NCI-H524 treated with DMSO at 0.1 percent for 48 hours (cell line): Measurements from ENCODE around the gene SLC29A3.
"Not testable (repeated sequence)": the region's sequence is repeated elsewhere in the genome, so short reads cannot be mapped to it uniquely, and the experiment has no call there.

Experiments used
- DNase-seq: peaks from one replicate; lab custom pipeline; 2025; lab: John Stamatoyannopoulos, UW

The SLC29A3 gene

DNA sequence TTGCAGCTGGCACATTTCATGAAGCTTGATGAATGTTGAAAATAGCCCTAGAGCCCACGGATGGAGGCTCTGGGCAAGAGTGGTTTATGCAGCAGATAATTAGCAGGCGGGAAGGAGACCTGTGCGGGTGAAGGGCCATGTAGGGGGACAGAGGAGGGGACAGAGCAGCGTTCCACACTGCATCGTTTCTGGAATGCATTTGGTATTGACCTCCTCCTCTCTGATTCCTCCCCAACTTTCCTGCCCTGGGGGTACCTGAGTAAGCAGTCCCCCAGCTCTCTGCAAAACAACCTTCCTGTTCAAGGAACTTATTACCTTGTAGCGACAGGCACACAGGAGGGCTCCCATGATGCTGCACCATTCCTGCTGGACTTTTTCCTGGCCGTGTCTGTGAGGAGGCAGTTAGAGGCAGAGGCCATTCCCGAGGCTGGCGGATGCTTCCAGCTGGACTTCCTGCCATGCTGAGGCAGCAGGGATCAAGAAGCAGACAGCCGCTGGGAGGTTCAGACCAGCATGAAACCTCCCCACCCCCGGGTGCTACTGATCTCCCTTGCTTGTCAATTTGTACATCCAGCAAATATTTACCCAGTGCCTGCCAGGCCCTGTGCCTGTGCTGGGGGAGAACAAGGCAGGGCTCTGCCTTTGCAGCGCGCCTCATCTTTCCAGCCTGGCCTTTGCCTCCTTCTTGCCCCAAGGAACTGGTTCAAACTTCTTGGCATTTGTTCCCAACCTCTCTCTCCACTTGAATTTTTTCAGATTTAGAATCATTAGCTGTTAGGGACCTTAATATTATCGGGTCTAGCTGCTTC, 28.7 kb downstream of the SLC29A3 start:
- no peak for DNase-seq

GRCh38 chr10:71348850-71349249, 29.8 kb downstream of the SLC29A3 start:
- DNase-seq: no peak

DNA sequence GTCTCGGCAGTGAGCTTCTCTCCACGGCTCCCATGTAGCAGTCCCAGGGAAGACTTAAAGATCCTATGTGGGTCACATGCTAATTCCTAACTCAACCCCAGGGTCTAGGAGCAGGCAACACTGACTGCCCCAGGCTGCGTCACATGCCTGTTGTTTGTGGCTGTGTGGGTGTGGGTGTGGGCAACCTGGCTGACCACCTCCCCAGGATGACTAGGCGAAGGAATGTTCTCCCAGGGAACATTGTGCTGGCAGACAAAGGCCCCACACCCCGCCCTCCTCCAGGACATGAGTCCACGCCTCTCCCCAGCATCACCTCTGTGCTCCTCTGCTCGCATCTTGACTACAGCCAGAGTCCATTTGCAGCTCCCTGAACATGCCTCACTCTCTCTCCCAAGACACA, 30.3 kb downstream of the SLC29A3 start:
- no peak for DNase-seq

GRCh38 chr10:71351087-71351486, 32.0 kb downstream of the SLC29A3 start:
- DNase-seq: no peak

DNA sequence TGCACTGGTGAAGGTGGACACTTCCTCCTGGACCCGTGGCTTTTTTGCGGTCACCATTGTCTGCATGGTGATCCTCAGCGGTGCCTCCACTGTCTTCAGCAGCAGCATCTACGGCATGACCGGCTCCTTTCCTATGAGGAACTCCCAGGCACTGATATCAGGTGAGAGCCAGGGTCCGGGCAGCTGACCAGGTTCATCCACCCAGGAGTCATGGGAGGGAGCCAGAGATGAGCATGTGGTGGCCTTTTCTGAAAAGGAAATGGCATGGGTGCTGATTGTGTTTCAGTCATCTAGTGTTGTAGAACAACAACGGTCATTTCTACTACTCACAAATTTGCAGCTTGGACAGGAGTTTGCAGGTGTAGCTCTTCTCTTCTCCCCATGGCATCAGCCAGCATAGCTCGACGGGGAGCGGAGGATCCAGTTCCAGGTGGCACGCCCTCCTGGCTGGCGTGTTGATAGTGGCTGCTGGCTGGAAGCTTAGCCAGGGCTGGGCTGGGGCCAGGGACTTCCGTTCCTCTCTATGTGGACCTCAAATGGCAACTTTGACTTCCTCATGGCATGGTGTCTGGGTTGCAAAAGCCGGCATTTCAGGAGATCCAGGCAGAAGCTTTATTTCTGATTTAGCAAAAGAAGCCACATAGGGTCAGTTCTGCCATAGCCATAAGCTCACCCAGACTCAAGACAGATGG, 32.7 kb downstream of the SLC29A3 start:
- no peak for DNase-seq

- DNase-seq: no peak
Observed at GRCh38 chr10:71353639-71354038, 34.6 kb downstream of the SLC29A3 start.

GRCh38 chr10:71354776-71355175, 35.7 kb downstream of the SLC29A3 start:
- no peak for DNase-seq

GRCh38 chr10:71355886-71356285, 36.8 kb downstream of the SLC29A3 start:
- DNase-seq: no peak

GRCh38 chr10:71357792-71358265, 38.8 kb downstream of the SLC29A3 start:
- DNase-seq: no peak

- DNase-seq: no peak
Observed at GRCh38 chr10:71358277-71358676, 39.2 kb downstream of the SLC29A3 start.

DNA sequence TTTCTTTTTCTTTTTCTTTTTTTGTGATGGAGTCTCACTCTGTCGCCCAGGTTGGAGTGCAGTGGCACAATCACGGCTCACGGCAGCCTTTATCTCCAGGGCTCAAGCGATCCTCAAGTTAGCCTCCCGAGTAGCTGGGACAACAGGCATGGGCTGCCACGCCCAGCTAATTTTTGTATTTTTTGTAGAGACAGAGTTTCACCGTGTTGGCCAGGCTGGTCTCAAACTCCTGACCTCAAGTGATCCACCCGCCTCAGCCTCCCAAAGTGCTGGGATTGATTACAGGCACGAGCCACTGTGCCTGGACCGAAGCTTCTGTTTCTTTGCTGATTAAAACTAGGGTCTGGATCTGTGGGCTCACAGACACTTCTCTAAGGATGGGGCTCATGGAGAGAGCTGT, 39.8 kb downstream of the SLC29A3 start:
- not testable (repeated sequence) for DNase-seq

DNA sequence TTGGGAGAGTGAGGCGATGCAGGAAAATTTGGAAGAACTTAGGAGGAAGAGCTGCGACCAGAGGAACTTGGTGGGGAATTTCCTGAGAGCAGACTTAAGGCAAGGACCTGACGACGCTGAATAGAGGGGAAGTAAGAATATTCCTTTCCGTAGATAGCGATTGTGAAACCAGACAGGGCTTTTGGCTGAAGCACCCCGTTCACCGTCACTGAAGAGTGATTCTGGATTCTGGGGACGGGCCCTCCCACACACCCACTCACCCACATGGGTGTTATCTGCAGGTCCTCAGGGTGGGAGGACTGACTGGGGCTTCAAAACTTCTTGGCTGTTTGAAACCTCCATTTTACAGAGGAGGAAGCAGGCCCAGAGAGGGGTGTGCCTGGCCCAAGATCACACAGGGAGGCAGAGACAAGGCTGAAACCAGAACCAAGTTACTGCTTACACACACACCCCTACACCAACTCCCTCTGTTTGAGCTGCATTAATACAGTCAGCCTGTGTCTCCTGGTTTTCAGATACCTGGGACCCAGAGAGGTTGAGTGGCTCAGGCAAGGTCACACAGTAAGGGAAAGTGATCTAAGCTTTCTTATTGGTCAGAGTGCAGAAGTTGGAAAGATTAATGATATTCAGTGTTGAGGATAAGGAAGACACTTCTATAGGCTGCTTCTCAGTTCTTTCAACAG, 40.4 kb downstream of the SLC29A3 start:
- DNase-seq: no peak

DNA sequence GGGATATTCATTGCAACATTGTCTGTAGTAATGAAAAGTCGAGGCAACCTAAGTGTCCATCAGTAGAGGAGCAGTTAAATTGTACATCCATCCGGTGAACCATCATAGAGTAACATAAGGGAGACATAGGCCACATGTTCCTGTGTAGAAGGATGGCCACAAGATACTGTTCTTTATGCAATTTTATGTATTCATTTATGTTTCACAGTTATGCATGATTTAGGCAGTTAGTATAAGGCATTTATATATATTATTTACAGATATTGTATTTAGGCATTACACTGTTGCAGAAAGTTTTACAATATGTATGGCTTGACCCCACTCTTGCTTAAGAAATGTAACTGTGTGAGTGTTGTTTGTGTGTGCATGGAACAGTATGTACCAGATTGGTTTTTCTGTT, 41.7 kb downstream of the SLC29A3 start:
- DNase-seq: no peak

GRCh38 chr10:71361581-71361980, 42.5 kb downstream of the SLC29A3 start:
- DNase-seq: no peak

- DNase-seq: no peak
Observed at GRCh38 chr10:71362141-71362540, 43.1 kb downstream of the SLC29A3 start.

DNA sequence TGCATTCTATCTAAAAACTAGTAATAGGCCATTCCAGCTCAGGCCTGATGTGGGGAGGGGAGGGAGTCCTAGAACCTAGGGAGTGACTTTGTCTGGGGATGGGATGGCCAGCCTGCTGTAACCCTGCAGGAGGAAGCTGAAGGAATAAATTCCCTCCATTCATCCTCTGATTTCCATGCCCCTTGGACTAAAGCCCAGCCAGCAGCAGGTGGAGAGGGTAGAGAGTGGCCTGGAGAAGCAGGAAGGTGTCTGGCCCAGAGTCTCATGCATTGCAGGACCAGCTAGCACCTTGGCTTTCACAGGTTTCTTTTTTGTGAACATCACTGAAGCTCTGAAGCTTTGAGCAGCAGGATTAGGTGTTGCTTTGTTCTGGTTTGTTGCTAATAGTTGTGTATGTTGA, 44.9 kb downstream of the SLC29A3 start:
- no peak for DNase-seq

GRCh38 chr10:71365366-71365765, 46.3 kb downstream of the SLC29A3 start:
- no peak for DNase-seq

- DNase-seq: no peak
Observed at GRCh38 chr10:71366690-71367089, 47.6 kb downstream of the SLC29A3 start.

DNA sequence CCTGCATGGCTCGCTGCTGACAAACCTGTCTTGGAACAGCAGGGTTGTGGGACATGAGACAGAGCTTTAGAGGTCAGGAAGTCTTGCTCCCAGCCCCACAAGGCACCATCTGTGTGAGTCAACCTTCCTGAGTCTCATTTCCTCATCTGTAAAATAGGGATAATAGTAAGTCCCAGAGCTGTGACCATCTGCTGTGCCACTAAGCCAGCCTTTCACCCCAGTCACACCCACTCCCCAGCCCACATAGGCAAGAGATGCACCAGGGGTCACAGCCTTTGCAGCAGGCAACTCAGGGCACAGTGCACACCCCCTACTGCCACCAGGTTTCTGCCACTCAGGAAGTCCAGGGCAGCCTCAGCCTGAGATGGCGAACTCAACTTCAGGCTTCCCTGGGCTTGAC, 48.2 kb downstream of the SLC29A3 start:
- DNase-seq: no peak

- DNase-seq: no peak
Observed at GRCh38 chr10:71368176-71368575, 49.1 kb downstream of the SLC29A3 start.

DNA sequence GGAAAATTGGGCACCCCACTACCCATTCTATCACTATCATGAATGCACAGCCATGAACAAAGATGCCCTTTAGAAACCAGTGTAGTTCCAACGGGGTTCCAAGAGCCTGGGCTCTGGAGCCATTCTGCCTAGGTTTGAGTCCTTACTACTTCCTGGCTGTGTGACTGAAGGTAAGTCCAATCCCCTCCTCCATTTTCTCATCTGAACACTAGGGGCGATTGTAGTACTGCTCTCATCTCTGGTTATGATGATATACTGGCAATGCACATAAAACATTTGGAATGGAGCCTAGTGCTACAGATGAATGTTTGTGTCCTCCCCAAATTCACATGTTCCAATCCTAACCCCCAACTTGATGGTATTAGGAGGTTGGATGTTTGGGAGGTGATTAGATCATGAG, 49.6 kb downstream of the SLC29A3 start:
- no peak for DNase-seq

DNA sequence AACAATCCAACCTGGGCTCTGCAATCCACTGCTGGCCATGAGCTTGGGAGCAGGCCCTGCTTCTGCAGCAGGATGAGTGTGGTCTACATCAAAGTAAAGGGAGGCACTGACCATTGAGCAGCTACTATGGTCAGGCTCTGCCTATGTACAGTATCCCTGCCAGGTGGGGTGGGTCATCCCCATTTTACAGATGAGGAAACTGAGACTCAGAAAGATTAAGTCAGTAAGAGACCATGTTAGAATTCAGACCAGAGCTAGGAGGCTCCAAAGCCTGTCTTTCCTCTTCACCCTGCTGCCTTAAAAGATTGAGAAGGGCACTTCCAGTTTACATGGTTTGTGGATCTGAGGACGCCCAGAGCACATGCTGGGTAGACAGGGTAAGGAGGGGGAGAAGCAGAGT, 50.5 kb downstream of the SLC29A3 start:
- DNase-seq: no peak

DNA sequence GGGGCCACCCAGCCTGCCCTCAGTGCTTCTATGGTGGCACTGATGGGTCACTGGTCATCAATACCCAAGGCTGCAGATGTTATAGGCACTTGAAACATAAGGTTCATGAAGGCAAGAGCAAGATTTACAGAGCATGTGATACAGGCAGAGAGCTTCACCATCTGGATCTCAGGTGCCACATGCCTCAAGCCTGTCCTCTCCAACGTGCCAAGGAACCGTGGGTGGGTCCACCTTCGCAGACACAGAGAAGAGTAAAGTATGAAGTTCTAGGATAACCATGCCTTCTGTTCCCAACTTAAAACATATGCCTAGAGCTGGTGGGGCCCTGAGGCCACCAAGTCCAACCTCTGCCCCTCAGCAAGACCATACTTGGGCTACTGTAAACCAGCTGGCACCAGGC, 51.0 kb downstream of the SLC29A3 start:
- DNase-seq: peak; percentile 50
